Urothelium cell line (cell line): Measurements from ENCODE around the gene NUDT9.
"Not testable (repeated sequence)": the region's sequence is repeated elsewhere in the genome, so short reads cannot be mapped to it uniquely, and the experiment has no call there.

Source experiments
- DNase-seq: peaks from one replicate; pipeline ENCODE4 v3.0.0; 2011; ENCODE audit warnings: low spot score, mixed read lengths
- FAIRE-seq: peaks from 2 replicates; lab custom pipeline; 2011; peaks lifted over from hg19 to GRCh38; lab: Jason Lieb, UNC

The NUDT9 gene

DNA sequence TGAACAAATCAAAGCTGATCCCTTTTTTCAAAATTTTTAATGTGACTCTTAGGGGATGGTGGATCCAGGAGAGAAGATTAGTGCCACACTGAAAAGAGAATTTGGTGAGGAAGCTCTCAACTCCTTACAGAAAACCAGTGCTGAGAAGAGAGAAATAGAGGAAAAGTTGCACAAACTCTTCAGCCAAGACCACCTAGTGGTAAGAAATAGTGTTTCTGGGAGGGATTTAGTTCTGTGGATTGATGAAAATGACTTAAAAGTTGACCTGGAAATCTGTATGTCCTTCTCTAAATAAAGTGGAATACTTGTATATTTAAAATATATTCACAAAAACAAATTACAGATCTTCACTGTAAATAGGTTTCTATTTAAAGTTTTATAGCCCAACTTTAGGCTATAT, 29.2 kb downstream of the NUDT9 start:
- DNase-seq, result no peak
- no peak for FAIRE-seq

DNA sequence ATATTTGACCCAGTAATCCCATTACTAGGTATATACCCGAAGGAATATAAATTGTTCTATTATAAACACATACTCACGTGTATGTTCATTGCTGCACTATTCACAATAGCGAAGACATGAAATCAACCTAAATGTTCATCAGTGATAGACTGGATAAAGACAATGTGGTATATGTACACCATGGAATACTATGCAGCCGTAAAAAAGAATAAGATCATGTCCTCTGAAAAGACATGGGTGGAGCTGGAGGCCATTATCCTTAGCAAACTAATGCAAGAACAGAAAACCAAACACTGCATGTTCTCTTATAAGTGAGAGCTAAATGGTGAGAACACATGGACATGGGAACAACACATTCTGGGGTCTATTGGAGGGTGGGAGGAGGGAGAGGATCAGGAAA, 36.5 kb downstream of the NUDT9 start:
- FAIRE-seq, result no peak

DNA sequence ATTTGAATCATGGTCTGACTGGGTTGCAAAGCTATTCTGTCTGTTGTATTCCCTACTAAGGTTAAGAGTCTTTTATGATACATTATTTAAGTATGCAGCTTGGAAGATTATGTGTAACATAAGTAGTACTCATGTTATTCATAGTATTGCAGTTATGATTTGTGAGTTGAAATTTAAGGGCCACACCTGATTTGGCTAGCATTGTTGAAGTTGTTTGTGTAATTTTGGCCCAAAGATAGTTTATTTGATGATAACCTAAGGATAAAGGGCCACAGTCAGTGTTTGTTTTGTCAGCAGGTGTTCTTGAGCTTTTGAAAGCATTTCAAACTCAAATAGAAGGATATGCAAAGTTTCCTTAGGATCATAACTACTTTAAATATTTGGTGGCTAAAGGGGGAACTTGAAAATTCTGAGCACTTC, 38.9 kb downstream of the NUDT9 start:
- FAIRE-seq, result no peak
- no peak for DNase-seq

More for the DNA sequence above, 36.5 kb downstream of the NUDT9 start:
- DNase-seq, result no peak

DNA sequence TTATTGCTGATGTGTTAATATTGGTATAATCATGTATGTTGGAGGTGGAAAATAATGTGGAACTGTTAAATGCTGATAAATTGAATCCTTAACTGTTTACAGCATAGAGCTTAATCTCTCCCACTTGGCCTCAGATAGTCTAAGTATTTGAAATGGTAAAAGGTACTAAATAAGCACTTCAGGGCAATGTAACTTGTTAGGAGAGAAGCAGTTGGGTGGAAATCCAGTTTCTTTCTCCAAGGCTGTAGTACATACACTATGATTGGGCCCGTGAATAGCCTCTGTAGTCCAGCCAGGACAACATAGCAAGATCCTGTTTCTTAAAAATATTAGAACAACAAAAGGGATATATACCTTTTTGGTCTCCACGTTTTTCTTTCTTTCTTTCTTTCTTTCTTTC, 39.7 kb downstream of the NUDT9 start:
- DNase-seq (no peak), FAIRE-seq (no peak)

DNA sequence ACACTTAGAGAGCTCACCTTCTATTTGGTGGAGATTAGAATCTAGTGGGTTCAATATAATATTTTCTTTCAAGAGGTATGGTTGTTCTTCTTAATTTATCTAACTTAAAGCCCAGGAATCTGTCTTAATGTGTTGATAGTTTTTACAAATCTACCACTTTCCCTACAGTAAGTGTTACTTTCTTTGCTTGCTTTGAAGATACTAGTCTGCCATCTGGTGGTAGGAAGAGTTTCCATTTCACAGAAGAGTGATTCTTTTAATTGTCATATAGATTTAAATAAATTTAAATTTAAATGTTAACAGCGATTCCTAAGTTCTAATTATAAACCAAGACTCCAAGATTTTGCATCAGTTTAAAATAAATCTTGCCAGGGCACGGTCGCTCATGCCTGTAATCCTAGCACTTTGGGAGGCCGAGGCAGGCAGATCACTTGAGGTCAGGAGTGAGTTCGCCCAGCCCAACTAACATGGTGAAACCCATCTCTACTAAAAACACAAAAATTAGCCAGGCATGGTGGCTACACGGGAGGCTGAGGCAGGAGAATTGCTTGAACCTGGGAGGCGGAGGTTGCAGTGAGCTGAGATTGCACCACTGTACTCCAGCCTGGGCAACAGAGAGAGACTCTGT, 43.5 kb downstream of the NUDT9 start:
- peak; percentile 20 for DNase-seq
- no peak for FAIRE-seq

DNA sequence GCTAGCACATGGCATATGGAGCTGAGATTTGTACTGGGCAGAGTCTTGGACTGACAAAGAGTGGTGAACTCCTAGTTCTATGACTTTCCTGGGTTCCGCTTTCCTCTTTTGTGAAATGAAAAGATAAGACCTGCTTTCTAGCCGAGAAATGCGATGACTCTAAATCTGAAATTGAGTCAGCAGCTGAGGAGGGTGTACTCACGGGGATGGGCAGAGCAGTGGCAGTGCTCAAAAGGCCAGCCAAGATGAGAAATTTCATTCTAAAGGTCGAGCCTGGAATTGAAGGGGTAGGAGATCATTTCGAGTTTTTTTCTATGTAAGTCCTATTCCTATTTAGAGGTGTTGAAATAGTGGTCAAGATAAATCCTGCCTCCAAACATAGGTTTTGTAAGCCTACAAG, 47.0 kb downstream of the NUDT9 start:
- DNase-seq (no peak), FAIRE-seq (no peak)

DNA sequence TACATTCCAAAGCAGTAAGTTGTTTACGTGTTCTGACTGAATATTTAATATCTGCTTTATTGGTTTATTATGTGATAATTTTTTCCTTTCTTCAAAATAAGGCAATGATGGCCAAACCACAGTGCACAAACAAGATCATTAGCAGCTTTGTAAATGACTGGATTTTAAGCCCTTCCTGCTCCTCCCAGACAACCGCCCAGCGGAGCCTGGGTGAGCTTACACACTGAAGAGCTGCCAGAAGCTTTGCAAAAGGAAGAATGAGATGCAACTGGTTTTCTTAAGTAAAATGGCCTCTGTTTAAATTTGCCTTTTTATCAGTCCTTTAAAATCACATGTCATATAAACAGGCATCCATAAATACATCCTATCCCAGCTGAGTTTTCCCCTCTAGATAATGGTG, 54.6 kb downstream of the NUDT9 start:
- DNase-seq, result no peak
- no peak for FAIRE-seq

DNA sequence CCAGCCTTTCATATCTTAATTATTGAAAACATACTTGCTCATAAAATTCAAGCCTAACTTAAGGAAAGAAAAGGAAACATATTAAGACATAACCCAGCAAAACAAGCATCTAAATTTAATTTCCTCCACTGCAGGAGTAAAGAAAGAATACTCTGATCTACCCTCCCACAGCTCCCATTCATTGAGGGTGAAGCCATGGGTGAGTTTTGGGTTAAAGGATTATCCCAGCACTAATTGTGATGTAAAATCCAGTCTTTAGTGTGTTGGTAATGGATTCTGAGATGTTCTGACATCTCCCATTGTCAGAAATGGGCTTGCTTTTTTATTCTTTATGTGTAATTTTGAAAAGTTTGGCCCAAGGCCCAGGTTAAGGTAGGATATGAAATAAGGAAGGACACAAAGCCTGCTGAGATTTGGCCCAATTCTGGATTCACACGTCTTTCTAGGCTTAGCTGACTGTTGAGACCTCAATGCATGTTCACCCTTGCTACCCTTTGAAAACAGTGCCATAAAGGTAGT, 56.4 kb downstream of the NUDT9 start:
- DNase-seq (no peak), FAIRE-seq (no peak)

DNA sequence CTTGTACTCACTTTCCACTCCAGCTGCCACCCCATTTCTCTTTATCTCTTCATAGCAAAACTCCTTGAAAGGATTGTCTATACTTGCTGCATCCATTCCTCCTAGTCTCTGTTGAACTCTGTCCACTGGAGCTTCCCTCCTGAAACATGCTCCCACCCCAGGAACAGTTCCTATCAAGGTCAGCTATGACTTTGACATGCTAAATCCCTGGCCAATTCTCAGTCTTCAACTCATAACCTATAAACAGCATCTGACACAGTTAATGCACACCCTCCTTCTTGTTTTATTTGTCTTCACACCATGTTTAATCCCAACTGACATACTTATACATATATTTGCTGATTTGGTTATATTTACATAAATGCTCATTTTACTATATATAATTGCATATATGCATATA, 59.0 kb downstream of the NUDT9 start:
- DNase-seq, result no peak
- no peak for FAIRE-seq

DNA sequence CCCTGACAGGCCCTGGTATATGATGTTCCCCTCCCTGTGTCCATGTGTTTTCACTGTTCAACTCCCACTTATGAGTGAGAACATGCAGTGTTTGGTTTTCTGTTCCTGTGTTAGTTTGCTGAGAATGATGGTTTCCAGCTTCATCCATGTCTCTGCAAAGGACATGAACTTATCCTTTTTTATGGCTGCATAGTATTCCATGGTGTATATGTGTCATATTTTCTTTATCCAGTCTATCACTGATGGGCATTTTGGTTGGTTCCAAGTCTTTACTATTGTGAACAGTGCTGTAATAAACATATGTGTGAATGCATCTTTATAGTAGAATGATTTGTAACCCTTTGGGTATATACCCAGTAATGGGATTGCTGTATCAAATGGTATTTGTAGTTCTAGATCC, 60.9 kb downstream of the NUDT9 start:
- not testable (repeated sequence) for FAIRE-seq, DNase-seq

DNA sequence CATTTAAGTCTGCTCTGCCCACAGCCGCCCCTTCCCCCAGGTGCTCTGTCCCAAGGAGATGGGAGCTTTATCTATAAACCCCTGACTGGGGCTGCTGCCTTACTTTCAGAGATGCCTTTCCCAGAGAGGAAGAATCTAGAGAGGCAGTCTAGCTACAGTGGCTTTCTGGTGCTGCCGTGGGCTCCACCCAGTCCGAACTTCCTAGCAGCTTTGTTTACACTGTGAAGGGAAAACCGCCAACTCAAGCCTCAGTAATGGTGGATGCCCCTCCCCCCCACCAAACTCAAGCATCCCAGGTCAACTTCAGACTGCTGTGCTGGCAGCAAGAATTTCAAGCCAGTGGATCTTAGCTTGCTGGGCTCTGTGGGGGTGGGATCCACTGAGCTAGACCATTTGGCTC, 66.3 kb downstream of the NUDT9 start:
- FAIRE-seq, DNase-seq: not testable (repeated sequence)

DNA sequence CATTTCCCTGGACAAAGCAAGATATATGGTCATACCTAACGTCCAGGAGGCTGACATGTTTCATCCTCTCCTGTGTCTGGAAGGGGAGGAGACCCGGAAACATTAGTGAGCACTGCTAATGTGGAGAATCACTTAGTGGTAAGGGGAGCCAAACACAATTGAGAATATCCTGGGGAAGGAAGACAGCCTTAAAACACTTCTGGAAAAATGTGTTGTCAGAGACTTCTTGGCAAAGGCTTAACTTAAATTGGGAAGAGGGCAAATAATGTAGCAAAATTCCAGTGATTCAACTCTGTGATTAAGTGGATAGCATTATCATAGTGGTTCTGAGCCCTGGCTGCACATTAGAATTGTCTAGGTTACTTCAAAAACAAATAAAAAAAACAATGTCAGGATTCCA, 67.3 kb downstream of the NUDT9 start:
- FAIRE-seq (no peak), DNase-seq (no peak)

DNA sequence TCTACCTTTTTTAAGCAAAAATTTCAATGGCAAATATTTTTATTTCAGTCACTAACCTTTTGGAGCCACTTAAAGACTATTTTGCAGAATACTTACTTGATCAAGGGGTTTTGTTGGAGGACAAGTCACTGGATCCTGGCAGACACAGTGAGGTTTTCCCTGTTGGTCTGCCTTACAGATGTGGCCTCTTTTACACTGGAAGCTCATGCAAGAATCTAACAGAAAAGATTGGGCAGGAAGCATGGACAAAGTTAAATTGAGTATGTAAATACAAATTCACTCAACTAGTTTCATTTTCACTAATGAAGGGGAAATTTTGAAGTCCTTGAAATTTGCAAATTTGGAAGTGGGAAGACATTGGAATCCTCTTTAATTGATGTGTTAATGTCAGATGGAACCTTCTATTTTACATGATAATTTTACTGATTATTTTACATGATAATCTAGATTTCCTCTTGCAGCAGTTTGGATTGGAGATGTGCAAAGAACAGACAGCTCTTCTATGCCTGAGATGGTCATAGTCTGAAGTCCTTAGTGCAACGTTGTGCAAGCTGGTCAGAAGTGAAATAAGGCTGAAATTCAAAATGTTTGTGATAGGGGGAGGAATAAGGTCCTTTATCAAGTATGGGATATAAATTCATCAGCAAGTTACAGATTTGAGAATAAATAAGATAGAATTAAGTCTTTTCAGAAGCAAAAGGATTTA, 68.4 kb downstream of the NUDT9 start:
- DNase-seq, result no peak
- no peak for FAIRE-seq

DNA sequence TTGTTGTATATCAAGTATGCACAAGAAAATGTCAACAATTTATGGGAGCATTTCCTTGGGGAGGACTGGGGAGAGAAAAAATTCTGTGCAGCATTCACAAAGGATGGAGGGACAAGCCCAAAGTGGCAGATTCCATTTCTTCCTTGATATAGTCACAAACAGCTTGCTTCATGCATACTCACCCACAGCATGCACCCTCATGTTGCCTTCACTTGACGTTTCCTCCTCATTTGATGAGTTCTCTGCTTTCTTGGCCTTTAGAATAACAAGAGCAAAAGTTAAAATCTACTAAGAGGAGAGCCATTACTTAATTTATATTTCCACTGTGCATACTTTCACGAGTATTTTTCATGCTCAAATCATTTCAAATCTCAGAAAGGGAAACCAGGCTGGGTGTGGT, 69.1 kb downstream of the NUDT9 start:
- FAIRE-seq, result no peak
- no peak for DNase-seq

DNA sequence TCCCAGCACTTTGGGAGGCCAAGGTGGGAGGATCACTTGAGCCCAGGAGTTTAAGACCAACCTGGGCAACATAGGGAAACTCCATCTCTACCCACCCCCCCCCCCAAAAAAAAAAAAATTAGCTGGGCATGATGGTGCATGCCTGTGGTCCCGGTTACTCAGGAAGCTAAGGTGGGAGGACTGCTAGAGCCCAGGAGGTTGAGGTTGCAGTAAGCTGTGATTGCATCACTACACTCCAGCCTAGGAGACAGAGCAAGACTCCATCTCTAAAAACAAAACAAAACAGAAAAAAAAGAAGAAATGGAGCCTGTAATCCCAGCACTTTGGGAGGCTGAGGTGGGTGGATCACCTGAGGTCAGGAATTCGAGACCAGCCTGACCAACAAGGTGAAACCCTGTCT, 69.5 kb downstream of the NUDT9 start:
- DNase-seq, FAIRE-seq: not testable (repeated sequence)

DNA sequence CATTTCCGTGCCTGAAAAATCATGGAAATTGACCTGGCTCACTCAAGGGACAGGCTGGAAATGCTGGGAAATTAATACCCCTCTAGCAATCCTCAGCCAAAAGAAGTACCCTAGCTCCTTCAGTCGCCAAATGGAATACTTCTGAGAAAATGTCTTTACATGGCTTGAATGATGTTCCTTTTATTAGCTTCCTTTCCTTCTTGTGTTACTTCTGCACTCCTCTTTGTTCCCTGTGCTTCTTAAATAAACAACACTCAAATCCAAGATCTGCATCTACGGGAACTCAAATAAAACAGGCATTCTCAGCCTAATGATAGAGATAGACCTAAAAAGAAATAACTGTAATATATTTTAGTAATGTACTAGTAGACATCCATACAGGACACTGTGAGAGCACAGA, 70.7 kb downstream of the NUDT9 start:
- FAIRE-seq, result no peak

DNA sequence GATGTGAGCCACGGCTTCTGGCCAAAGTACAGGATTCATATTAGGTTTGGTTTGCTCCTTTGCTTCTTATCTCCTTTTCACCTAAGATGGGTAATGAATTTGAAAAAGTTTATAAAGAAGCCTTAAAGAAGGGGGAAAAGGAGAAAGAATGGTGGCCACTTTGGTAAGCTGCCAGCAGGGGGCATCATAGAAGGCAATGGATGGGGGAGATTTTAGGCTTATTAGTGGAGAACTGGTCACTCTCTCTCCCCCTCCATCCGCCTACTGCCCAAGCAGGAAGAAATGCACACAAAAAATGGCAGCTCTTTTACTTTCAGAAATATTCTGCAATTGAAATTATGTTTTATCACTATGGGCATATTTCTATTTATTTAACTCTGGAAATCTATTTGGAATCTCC, 74.8 kb downstream of the NUDT9 start:
- no peak for DNase-seq
- FAIRE-seq, result no peak

More for the DNA sequence above, 70.7 kb downstream of the NUDT9 start:
- DNase-seq, result no peak

DNA sequence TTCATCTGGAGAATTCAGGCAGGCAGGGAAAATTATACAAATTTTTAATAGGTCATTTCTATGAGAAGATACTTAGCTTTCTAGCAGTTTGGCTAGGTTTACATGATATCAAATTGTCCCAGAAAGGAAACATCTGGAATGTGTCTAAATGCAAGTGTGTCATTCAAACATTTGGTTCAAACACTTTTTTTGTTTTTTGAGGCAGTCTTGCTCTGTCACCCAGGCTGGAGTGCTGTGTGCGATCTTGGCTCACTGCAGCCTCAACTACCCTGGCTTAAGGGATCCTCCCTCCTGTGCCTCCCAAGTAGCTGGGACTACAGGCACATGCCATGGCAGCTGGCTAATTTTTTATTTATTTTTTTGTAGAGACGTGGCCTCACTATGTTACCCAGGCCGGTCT, 75.2 kb downstream of the NUDT9 start:
- no peak for FAIRE-seq

DNA sequence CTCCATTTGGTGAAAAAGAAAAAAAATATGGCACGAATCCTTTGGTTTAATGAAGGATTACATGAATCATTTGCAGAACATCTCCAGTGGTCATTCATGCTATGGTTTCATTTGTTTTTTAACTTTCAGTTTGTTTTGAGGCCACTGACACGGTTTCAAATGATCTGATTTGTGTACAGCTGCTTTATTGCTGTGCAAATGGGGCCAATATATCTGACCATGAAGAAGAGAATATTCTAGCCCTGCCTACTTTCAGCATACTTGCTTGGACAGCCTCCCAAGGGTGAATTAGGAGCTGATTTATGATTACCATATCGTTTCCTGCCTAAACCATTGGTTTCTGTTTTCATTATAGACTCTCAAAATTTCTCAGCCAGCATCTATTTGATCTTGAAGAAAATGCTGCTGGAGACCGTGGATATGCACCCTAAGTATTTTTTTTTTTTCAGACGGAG, 76.1 kb downstream of the NUDT9 start:
- FAIRE-seq, result no peak
- no peak for DNase-seq

More for the DNA sequence above, 75.2 kb downstream of the NUDT9 start:
- DNase-seq, result no peak

DNA sequence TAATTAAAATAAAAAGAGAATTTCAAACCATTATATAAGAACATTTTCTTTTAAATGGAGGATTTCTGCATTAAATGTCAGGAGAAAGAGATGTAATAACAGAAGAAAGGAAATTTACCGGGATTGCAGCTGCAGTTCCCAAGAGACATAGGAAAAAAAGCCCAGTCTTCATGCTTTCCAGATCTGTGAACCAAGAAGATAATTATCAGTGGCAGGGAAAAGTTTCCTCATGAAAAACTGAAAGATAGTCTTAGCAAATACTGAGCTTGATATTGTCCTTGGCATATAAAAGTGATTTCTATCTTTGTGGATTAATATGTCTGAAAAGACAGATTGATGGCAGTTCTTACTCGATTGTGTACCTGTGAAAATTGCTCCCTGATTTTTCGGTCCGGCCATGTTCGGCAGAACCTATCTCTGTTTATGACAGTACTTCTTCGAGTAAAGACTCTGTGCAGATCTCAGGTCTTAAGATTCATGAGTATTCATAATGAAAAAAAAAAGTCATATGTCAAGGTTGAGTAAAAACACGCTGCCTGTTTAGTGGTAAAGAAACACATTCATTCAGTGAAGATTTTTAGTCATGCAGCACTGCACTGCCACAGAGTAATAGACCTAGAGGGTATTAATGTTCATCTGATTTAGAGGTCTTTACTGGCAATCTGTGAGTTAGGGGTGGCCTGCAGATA, 77.2 kb downstream of the NUDT9 start:
- DNase-seq (no peak), FAIRE-seq (no peak)

DNA sequence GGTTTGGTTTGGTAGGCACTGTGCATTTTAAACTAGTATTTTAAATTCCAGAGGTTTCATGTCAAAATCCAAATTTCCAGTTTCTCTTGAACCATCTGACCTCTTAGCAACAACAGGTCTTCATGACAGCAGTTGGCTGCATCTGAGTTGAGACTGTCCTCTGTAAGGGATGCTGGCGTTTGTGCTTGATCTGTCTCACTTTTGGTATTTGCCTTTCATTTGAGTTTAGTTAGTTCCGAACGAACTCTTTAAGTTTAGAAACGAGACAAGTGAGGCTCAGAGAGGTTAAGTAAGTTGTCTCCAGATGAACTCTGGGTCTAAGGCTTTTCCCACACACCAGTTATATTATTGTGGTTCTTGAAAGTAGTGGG, 77.7 kb downstream of the NUDT9 start:
- FAIRE-seq (no peak), DNase-seq (no peak)
